HG03097 (cell line): ENCODE results near the gene RBM12.
"Not testable (repeated sequence)": the region's sequence is repeated elsewhere in the genome, so short reads cannot be mapped to it uniquely, and the experiment has no call there.

ENCODE experiments used
- ATAC-seq: cut with Tn5 transposase; IDR thresholded peaks from one replicate; pipeline ENCODE4 v1.9.1; 2021; ENCODE audit not compliant: unreplicated experiment, low FRiP score

Gene RBM12

GRCh38 chr20:35699127-35699956 lies 34.6 kb upstream of the RBM12 start, which contains the start of the genes NFS1 and ROMO1:
Gene NFS1 (minus strand): TSS chr20:35699352. CDS start chr20:35699288, 64 bp downstream.
Gene ROMO1 (plus strand): TSS chr20:35699405. CDS start chr20:35699633, 228 bp downstream.
- peak; percentile 74 for ATAC-seq

GRCh38 chr20:35698298-35699126 lies 33.8 kb upstream of the RBM12 start:
- ATAC-seq, result peak; percentile 12

GRCh38 chr20:35697696-35698297 lies 33.1 kb upstream of the RBM12 start:
- ATAC-seq, result no peak

GRCh38 chr20:35695978-35696377 lies 31.3 kb upstream of the RBM12 start:
- ATAC-seq, result no peak

GRCh38 chr20:35695245-35695749 lies 30.6 kb upstream of the RBM12 start:
- no peak for ATAC-seq

GRCh38 chr20:35690265-35690664 lies 25.6 kb upstream of the RBM12 start:
- ATAC-seq, result no peak

- not testable (repeated sequence) for ATAC-seq
Observed at GRCh38 chr20:35686872-35687271, 22.2 kb upstream of the RBM12 start.

- not testable (repeated sequence) for ATAC-seq
Observed at GRCh38 chr20:35685368-35685767, 20.7 kb upstream of the RBM12 start.

- ATAC-seq, result no peak
Observed at GRCh38 chr20:35681960-35682359, 17.3 kb upstream of the RBM12 start.

- ATAC-seq, result no peak
Observed at GRCh38 chr20:35680452-35681183, 15.9 kb upstream of the RBM12 start.

GRCh38 chr20:35674921-35675320 lies 10.2 kb upstream of the RBM12 start:
- no peak for ATAC-seq

GRCh38 chr20:35673884-35674283 lies 9.2 kb upstream of the RBM12 start:
- no peak for ATAC-seq

- ATAC-seq, result no peak
Observed at GRCh38 chr20:35669681-35670080, 5.0 kb upstream of the RBM12 start.

- ATAC-seq, result no peak
Observed at GRCh38 chr20:35669221-35669620, 4.5 kb upstream of the RBM12 start.

- no peak for ATAC-seq
Observed at GRCh38 chr20:35665949-35666288, 1.2 kb upstream of the RBM12 start.

- peak; percentile 26 for ATAC-seq
Observed at GRCh38 chr20:35663516-35664465, 909 bp downstream of the RBM12 start.

GRCh38 chr20:35662551-35662950 lies 2.1 kb downstream of the RBM12 start:
- no peak for ATAC-seq

- ATAC-seq, result no peak
Observed at GRCh38 chr20:35661908-35662307, 2.8 kb downstream of the RBM12 start.

GRCh38 chr20:35661053-35661452 lies 3.6 kb downstream of the RBM12 start:
- ATAC-seq, result no peak
